GM19468 (cell line): ENCODE results near the gene PDCD7.
"Not testable (repeated sequence)": the region's sequence is repeated elsewhere in the genome, so short reads cannot be mapped to it uniquely, and the experiment has no call there.

ENCODE experiments used
- ATAC-seq: cut with Tn5 transposase; IDR thresholded peaks from one replicate; pipeline ENCODE4 v1.9.1; 2021; ENCODE audit warnings: mild to moderate bottlenecking, moderate library complexity, moderate number of reproducible peaks; ENCODE audit not compliant: unreplicated experiment; ENCODE audit errors: extremely low read depth

Gene PDCD7

GRCh38 chr15:65132878-65133547 lies 595 bp downstream of the PDCD7 start:
- ATAC-seq, result no peak

DNA sequence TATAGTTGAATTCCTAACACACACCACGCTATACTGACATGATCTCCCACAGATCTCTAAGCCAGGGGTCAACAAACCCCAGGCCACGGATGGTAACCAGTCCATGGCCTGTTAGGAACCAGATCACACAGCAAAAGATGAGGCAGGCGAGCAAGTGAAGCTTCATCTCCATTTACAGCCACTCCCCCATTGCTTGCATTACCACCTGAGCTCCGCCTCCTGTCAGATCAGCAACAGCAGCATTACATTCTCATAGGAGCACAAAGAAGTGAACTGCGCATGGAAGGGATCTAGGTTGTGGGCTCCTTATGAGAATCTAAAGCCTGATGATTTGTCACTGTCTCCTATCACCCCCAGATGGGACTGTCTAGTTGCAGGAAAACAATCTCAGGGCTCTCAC lies 2.7 kb downstream of the PDCD7 start:
- ATAC-seq, result no peak

DNA sequence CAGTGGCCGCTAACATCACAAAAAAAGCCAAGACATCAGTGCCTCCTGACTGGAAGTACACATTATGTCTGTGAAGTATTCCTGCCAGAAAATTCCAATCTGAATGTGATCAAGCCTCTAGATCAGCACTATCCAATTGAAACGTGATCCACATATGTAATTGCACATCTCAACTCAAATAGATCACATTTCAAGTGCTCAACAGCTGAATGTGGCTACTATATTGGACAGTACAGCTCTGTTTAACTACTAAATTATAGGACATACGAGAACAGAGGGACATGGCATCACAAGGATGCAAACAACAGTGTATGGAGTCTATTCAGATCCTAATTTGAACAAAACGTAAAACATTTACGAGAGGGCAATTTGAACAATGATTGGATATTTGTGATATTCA lies 18.1 kb downstream of the PDCD7 start:
- no peak for ATAC-seq

DNA sequence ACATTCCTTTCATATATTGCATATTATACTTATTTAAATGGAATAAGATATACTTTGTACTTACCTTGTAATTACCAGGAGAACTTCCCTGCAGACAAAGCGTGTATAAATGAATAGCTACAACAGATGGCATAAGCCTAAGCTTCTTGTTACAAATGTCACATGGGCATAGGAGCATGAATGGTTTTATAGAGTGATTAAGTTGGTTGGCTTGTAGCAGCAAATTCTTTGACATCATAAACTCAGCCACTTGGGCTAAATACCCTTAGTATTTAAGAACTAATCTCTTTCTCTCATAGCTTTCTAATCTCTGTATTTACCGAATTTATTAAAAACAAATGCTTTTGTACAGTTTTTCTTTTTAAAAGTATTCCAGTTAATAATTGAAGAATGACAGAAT lies 18.5 kb downstream of the PDCD7 start, which contains the start of gene UBAP1L:
Gene UBAP1L (minus strand): TSS at position 115 of the 400 bp plus-strand sequence. CDS start 8,985 bp downstream, outside the sequence.
- no peak for ATAC-seq

- no peak for ATAC-seq
Measured at GRCh38 chr15:65110676-65111292, 22.8 kb downstream of the PDCD7 start.

- ATAC-seq, result no peak
Measured at GRCh38 chr15:65106011-65106590, 27.5 kb downstream of the PDCD7 start.

GRCh38 chr15:65105038-65105437 lies 28.6 kb downstream of the PDCD7 start:
- ATAC-seq, result no peak

GRCh38 chr15:65102912-65103311 lies 30.7 kb downstream of the PDCD7 start:
- ATAC-seq, result no peak

- ATAC-seq, result no peak
Measured at GRCh38 chr15:65101891-65102708, 31.5 kb downstream of the PDCD7 start.

DNA sequence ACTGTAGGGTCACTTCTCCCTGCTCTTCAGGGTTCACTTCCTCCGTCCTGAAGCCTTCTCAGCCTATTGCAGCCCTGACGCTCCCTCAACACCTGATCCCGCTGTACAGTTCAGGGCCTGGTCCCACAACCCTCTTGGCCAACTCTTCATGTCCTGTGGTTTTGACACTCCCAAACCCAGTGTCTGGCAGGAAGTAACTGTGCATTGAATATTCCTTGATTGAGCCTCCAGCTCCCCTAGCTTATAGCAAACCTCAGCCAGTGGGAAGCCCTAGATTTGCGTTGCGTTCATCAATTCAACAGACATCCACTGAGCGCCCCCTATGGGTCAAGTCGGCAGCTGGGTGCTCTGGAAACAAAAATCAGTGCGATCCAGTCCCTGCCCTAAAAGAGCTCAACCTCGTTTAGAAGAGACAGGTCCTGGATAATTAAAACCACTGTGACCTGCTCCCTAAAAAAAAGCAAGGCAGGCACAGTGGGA lies 32.2 kb downstream of the PDCD7 start:
- ATAC-seq, result no peak

DNA sequence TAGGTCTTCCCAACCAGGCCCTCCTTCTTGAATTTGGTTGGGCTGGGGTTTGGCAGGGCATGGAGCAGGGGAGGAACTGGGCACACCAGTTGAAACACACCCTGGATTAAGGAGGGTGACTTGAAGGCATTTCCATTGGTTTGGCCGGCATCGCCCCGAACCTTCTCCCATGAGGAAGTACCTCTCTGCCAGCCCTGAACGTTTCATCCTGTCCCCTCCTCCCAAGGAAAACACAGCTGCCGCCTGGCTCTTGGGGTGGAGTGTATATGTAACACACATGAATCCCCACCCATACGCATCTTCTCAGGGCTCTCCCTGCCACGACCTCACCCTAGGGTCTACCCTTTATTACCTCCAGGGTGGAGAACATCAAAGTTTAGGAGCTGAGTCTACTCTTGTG lies 33.2 kb downstream of the PDCD7 start:
- ATAC-seq, result no peak

DNA sequence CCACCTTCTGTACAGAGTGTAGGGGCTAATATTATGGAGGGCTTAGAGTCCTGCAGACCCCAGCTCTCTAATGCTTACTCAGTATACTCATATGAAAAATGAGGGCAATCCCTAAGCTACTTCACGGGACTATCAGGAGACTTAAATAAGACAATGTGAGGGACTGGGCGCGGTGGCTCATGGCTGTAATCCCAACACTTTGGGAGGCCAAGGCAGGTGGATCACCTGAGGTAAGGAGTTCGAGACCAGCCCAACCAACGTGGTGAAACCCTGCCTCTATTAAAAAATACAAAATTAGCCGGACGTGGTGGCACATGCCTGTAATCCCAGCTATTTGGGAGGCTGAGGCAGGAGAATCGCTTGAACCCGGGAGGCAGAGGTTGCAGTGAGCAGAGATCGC lies 33.8 kb downstream of the PDCD7 start:
- not testable (repeated sequence) for ATAC-seq

GRCh38 chr15:65099336-65099735 lies 34.3 kb downstream of the PDCD7 start:
- no peak for ATAC-seq

- no peak for ATAC-seq
Measured at GRCh38 chr15:65097651-65098263, 35.9 kb downstream of the PDCD7 start.

DNA sequence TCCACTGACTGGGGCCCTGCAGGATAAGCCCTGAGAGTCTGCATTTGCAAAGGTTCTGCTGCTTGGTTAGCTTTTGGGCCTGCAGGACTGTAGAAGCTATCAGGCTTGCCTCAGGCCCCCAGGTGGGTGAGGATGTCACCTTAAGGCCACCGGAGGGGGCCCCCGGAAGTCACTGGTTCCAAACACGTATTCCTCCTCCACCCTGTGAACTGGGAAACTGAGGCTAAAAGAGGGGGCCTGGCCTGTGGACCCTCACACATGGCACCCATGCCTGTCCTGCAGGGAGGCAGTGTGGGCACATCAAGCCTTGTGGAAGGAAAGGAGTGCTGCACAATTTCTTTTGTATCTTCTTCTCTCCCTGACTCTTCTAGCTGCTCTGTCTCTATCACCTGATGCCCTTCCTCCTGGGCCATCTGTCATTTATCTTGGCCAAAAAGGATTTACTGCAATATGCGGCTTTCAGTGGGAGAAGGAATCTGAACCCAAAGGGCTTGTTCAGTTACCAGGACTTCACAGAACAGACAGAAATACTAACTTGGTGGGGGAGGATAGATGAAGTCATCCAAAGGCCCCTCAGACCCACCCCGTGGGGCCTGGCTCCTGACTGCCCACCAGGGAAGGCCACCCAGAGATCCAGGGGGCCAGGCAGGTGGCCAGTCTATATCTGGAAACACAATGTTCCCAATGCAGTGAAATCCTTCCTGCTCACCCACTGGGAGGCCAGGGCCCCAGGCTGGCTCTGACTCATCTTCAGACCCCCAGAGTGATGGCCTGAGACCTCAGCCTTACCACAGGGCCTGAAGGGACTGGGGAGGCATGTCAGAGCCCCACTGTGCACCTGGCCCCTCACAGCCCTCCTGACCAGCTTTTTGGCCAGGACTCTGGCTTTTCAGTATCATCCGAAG lies 36.9 kb downstream of the PDCD7 start:
- no peak for ATAC-seq

DNA sequence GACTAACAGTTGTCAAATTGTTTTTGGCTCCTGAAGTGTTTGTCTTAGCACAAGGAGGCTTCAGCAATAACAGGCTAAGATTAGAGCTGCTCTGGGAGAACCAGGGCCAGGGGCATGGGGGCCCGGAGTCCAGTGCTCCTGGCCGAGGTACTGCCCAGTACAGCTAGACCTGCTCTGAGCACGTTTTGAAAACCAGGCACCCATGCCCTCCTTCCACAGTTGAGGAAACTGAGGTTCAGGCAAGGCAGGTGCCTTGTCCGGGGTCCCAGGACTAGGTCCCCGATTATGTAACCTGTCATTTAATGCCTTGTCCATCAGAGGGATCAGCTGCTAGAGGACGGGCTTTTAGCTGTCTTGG lies 37.9 kb downstream of the PDCD7 start:
- no peak for ATAC-seq

- no peak for ATAC-seq
Measured at GRCh38 chr15:65095011-65095746, 38.4 kb downstream of the PDCD7 start.

DNA sequence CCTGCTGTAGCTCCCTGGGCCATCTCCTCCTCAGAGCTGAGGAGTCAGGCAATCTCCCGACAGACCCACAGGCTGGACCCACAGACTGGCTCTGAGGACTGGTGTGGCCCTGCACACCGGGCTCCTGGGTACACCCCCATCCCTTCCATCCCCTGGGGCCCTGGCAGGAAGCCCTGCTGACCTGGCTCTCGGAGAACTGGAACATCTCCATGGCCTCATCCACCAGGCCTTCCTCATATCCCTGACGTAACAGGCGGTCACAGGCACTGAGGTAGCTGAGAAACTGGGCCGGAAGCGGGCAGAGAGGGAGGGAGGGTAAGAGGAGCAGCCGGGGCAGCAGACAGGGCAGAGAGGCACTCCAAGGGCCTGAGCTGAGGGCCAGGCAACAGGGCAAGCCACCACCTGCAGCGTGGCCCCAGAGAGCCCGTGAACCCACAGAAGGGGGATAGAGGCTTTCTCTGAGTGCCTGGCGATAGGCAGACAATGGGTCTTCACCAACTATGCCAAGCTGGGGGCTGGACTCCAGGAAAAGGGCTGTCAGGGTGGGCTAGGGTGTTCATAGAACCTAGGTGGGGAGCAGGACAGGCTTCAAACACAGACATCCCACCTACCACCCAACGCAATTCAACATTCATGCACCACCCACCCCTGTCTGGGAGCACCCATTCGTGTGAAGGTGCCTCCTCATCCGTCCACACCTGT lies 39.2 kb downstream of the PDCD7 start:
- no peak for ATAC-seq
